Fibroblast of mammary gland (primary cell): ENCODE measurements around the gene HOXB4.
A peak's percentile ranks its signal among the peaks of the same experiment; 100 is the strongest.

Experiments
- DNase-seq: peaks from one replicate; pipeline ENCODE4 v3.0.0-alpha.2; 2010; ENCODE audit warnings: low read depth
- H3K4me3 ChIP-seq: 2 replicates; pipeline ENCODE4 v1.5.1; 2011; ENCODE audit warnings: low read depth, mild to moderate bottlenecking, low read length, moderate library complexity; ENCODE audit not compliant: control insufficient read depth
- CTCF ChIP-seq: conservative IDR thresholded peaks from 2 replicates; pipeline ENCODE4 v1.5.1; 2011; ENCODE audit warnings: low read depth, low read length, inconsistent platforms; ENCODE audit not compliant: control insufficient read depth, insufficient read depth

Gene HOXB4

DNA sequence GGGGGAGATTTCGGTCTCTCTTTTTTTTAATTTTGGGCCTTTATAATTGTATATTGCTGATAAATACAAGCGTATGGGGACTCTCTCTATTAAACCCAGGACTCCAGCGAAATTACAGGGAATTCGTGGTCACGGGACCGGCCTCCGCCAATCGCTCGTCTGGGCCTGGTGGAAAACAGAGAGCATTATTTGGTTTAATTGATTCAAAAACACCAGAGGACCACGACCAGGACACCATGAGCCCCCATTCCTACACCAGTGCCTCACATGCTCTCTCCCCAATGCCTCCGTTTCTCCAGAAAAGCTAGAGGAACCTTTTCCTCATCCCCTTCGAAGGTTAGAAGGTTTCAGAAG is 33.2 kb downstream of the HOXB4 start, which contains the start of gene HOXB2:
Gene HOXB2 (minus strand): TSS at position 88 of the 354 bp plus-strand sequence. CDS start 198 bp downstream, outside the sequence.
- peak within 1 kb of the TSS; percentile 95 for H3K4me3 ChIP-seq
- no peak for DNase-seq
- TF ChIP-seq CTCF, result no peak

GRCh38 chr17:48544349-48545021 is 33.7 kb downstream of the HOXB4 start:
- peak; percentile 91 for DNase-seq
- no peak for TF ChIP-seq CTCF
- peak overlapping the region; percentile 95 for H3K4me3 ChIP-seq

DNA sequence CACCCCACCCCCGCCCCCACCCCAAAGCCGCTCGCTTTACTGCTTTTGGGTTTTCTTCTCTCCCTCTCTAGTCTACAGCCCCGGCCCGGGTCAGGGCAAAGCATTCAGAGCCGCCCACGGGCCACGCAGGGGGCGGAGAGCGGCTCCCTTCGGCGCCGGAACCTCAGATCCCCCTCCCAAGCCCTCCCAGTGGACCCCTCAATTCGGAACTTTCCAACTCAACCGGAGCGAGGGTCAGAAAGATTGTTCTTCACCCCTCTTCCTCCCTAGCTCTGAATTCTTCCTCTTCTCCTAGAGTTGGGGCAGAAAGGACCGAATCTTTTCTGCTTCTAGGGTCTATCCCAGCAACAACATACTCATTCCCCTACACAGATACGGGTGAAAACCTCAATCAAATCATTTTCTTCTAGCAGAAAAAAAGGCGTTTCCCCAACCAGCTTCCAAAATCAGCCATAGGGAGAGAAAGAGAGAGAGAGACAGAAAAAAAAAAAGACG is 34.2 kb downstream of the HOXB4 start:
- TF ChIP-seq CTCF, result no peak
- DNase-seq, result no peak
- H3K4me3 ChIP-seq, result peak overlapping the region; percentile 95

- peak overlapping the region; percentile 95 for H3K4me3 ChIP-seq
- TF ChIP-seq CTCF, result no peak
- DNase-seq, result no peak
These were observed 34.9 kb downstream of the HOXB4 start for GRCh38 chr17:48543107-48543853.

DNA sequence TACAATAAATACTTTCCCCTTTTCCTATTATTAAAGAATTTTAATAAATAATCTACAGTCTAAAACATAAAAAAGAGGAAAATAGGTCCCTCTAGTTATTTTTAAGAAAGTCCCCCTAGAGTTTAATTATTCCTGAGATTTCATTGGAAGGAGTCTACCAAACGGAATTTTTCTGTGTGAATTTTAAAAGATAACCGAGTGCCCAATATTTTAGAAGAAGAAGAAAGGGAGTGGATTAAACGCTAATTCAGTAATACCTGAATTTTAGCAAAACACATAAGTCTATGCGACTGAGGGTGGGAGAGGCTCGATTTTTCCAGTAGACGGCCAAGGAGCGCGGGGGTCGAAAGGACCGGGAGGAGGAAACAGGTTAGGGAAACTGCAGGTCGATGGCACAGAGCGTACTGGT is 35.4 kb downstream of the HOXB4 start:
- no peak for DNase-seq
- no peak for TF ChIP-seq CTCF
- H3K4me3 ChIP-seq, result peak overlapping the region; percentile 95

DNA sequence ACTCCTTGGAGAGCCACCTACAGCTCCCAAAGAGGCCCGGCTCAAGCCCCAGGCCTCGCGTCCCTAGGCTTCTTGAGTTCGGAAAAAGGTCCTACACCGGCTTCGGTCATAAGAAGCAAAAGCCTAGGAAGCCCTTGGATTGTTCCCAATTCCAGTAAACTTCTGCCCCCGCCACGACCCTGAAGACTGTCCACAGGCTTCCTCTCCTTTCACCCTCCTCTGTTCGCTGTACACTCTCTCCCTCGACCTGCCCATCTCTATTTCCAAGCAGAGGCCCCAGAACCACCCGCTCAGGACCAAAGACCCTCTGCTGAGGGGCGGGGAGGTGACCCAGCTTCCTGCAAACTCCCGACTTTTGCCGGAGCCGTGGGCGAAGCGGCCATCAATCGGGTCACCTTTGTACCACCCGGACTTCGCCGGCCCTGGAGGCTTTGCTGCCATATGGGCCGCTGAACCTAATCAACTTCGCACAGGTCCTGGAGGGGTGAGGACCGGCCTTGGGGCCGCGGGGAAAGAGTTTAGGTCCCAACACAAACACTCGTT is 36.0 kb downstream of the HOXB4 start:
- peak; percentile 66 for DNase-seq
- no peak for TF ChIP-seq CTCF
- peak overlapping the region; percentile 95 for H3K4me3 ChIP-seq
